MV-4-11 (cell line): ENCODE results near the gene ARID1B.

Experiments
- DNase-seq: peaks from one replicate; lab custom pipeline; 2025; lab: John Stamatoyannopoulos, UW

ARID1B gene

DNA sequence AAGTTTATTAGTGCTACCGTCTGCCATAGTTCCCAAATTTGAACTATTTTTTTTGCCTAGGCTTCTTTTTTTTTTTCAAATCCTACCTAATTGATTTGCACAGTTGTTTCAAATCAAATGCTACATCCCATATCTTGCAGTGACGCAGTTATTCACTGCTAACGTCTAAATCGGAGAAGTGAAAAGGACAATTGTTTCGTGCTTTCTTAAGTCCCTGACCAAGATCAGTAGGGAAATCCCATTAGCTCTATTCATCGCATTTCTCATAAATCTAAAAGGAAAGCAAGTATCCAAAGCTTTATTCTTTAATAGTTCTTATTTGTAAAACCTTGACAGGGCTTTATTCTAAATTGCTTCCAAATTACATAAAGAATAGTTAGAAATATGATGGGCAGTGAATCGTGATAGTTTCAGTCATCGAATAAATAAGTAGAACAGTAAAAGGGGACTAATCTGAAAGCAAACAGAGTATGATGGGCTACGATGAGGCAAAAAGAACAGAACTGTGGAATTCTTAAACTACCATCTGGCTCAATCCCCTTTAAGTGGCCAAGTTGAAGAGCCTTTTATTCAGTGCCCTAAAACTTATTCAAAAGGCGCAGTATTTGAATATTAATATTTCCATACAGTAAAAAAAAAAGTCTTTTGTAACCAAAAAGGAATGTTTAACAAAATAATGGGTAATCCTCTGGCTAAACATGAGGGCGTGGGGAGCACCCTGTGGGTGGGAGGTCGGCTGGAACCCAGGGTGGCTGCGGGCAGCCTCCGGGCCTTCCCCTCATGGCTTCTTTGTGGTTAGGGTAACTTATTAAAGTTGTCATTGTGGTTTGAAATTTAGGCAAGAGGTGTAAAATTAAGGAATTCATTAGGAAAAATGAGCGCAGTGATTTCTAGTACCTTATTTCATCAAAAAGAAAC lies 3.0 kb upstream of the ARID1B start:
- DNase-seq: no peak

GRCh38 chr6:156774863-156775405 lies 2.2 kb upstream of the ARID1B start:
- peak; percentile 25 for DNase-seq

- DNase-seq: no peak
Observed at GRCh38 chr6:156775717-156776116, 1.5 kb upstream of the ARID1B start.

- DNase-seq: peak; percentile 74
Observed at GRCh38 chr6:156776470-156776839, 723 bp upstream of the ARID1B start.

- DNase-seq: peak; percentile 57
Observed at GRCh38 chr6:156777577-156778453, 637 bp downstream of the ARID1B start.

DNA sequence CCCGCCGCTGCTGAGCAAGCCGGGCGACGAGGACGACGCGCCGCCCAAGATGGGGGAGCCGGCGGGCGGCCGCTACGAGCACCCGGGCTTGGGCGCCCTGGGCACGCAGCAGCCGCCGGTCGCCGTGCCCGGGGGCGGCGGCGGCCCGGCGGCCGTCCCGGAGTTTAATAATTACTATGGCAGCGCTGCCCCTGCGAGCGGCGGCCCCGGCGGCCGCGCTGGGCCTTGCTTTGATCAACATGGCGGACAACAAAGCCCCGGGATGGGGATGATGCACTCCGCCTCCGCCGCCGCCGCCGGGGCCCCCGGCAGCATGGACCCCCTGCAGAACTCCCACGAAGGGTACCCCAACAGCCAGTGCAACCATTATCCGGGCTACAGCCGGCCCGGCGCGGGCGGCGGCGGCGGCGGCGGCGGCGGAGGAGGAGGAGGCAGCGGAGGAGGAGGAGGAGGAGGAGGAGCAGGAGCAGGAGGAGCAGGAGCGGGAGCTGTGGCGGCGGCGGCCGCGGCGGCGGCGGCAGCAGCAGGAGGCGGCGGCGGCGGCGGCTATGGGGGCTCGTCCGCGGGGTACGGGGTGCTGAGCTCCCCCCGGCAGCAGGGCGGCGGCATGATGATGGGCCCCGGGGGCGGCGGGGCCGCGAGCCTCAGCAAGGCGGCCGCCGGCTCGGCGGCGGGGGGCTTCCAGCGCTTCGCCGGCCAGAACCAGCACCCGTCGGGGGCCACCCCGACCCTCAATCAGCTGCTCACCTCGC lies 1.5 kb downstream of the ARID1B start:
- no peak for DNase-seq

DNA sequence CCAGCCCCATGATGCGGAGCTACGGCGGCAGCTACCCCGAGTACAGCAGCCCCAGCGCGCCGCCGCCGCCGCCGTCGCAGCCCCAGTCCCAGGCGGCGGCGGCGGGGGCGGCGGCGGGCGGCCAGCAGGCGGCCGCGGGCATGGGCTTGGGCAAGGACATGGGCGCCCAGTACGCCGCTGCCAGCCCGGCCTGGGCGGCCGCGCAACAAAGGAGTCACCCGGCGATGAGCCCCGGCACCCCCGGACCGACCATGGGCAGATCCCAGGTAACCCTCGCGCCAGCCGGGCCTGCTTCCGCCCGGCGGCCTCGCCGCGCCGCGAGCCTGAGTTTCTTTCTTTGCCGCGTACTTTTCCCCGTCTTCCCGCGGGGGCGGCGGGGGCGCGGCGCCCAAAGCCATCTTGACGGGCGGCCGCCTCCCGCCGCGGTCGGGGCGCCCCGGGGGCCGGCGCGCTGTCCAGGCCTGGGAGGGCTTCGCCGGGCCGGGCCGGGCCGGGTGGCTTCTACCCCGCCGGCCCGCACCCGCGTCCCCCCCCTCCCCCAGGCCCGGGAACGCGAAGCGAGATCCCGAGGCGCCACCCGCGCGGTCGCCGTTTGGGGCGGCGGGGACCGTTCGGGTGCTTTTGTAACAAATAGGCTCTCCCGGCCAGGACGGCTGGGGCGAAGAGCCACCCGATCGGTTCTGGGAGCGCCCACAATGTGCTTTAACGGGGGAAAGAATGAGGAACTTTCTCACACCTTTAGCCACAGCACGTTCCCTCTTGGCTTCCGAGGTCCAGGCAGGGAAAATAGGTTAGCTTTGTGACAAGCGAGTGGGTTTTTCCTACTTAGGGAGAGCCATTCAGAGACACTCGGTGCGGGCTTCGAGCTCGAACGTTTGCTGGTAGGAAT lies 2.3 kb downstream of the ARID1B start:
- DNase-seq: peak; percentile 29

DNA sequence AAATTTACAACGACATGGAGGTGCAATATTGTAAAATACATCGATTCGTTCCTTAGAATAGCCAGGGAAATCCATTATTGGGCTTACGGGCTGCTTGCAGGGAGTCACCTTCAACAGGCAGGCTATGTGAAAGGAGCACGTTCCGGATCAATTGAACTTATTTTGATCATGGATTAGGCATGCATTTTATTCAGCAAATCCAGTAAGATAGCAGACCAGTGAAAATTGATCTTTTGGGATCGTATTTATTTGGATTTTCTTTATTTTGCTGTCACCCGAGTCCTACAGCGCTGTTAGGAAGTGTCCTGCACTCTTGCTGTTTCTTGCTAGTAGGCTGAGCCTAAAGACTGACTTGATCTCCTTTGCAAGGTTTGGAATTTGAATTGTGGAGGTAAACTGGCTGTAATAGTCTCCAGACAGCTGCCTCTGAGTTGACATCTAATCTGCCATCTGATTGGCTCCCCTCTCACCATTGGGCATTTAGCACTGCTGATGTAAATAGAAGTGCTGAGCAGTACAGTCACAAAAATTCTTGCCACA lies 3.0 kb downstream of the ARID1B start:
- DNase-seq: peak; percentile 86

GRCh38 chr6:156780962-156781853 lies 4.0 kb downstream of the ARID1B start:
- DNase-seq: no peak

- no peak for DNase-seq
Observed at GRCh38 chr6:156781861-156782631, 4.9 kb downstream of the ARID1B start.

GRCh38 chr6:156782691-156783320 lies 5.6 kb downstream of the ARID1B start:
- no peak for DNase-seq

DNA sequence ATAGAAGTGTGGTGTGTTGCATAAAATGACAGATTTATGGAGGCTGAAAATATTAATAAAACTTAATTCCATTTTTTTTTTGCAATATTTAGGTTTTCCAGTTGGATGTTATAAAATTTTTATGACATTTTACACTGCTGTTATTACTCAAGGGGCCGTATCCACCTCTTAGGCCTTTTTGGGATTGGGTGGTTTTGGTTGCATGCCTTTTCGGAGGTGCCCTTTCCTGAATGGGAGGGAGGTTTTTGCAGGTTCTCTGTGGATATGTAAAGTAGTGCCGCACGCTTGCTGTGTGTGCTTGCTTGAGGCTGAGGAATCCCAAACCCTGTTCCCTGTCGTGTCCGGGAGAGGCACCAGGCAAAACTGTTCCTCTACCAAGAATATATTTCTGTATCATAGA lies 6.8 kb downstream of the ARID1B start:
- no peak for DNase-seq

GRCh38 chr6:156786652-156787051 lies 9.5 kb downstream of the ARID1B start:
- no peak for DNase-seq

- DNase-seq: no peak
Observed at GRCh38 chr6:156787569-156788492, 10.7 kb downstream of the ARID1B start.

DNA sequence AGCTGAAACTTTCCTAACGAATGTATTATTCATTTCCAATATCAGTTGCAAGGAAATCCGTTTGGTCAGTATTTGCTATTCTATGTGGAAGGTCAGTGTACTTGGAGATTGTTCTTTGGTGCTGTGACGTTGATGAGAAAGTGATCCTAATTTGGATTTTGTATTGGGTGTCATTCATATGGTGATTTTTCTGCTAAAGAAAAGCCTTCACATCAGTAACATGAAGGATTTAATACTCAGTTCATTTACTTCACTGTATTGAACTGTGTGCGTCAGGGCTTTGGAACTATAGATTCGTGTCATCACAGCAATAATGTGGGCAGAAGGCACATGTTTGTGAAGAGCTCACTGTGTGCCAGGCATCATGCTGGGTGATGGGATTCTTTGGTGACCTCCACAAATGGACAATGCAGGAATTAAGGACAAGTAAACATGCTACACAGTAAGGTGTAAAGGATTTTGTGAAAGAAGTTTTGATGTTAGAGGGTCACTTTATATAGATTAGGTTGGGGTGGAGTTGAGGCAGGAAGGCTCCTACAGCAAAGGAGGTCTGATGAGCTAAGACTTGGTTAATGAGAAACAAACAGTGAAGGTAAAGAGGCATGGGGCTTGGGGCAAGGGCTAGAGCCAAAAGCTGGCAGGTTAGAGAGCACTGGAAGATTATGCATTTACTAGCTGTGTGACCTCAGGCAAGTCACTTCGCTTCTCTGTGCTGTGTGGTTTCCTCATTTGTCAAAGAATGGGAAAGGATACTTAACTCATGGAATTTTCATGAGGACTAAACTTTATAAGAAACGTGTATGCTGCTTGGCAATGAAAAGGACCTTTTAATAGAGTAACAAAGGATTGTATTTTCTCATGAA lies 12.1 kb downstream of the ARID1B start:
- no peak for DNase-seq

GRCh38 chr6:156790711-156791319 lies 13.6 kb downstream of the ARID1B start:
- no peak for DNase-seq
